Keratinocyte (primary cell): ENCODE measurements around the gene BOC.

Experiments used
- EZH2 ChIP-seq: IDR thresholded peaks from one replicate; pipeline ENCODE4 v1.6.1; 2012; ENCODE audit warnings: inconsistent platforms, mild to moderate bottlenecking, low read length, moderate library complexity
- TF ChIP-seq, protein P1 (sequence below), 3 experiments: IDR thresholded peaks in 1 of 3; conservative IDR thresholded peaks in 1 of 3; optimal IDR thresholded peaks in 1 of 3; 2 replicates in 2 of 3; 3 replicates in 1 of 3; pipeline versions ENCODE3 to v1.5.1; 2011; ENCODE audit warnings: low read length in 3 of 3, mild to moderate bottlenecking in 3 of 3, moderate library complexity in 2 of 3, control low read depth in 1 of 3, inconsistent platforms in 1 of 3; ENCODE audit not compliant: insufficient read depth in 2 of 3; ENCODE audit errors: extremely low read depth in 1 of 3

DNA sequence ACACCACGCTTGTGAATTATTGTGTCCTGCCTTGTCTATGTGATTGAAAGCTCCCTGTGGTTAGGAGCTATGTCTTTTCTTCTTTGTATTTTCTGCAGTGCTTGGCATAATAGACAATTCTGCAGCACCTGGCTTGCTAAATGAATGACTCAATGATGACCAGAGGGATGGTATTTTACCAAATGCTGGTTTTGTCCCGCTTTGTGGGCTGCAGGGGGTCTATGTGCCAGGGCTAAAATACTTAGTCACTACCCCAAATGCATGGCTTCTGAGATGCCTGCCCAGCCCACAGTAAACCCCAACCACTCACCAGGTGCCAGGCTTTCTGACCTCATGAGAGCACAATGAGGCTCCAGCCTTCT, 50.9 kb downstream of the BOC start:
- no peak for TF ChIP-seq EZH2
- TF ChIP-seq, protein P1, sequence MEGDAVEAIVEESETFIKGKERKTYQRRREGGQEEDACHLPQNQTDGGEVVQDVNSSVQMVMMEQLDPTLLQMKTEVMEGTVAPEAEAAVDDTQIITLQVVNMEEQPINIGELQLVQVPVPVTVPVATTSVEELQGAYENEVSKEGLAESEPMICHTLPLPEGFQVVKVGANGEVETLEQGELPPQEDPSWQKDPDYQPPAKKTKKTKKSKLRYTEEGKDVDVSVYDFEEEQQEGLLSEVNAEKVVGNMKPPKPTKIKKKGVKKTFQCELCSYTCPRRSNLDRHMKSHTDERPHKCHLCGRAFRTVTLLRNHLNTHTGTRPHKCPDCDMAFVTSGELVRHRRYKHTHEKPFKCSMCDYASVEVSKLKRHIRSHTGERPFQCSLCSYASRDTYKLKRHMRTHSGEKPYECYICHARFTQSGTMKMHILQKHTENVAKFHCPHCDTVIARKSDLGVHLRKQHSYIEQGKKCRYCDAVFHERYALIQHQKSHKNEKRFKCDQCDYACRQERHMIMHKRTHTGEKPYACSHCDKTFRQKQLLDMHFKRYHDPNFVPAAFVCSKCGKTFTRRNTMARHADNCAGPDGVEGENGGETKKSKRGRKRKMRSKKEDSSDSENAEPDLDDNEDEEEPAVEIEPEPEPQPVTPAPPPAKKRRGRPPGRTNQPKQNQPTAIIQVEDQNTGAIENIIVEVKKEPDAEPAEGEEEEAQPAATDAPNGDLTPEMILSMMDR (optimal IDR thresholded peaks at IDR 0.05 in 1 of 3, IDR thresholded peaks at IDR 0.05 in 1 of 3, conservative IDR thresholded peaks at IDR 0.05 in 1 of 3; ENCODE audit: extremely low read depth in 1 of 3, insufficient read depth in 2 of 3, low read length in 3 of 3), result no peak
